ENCODE measurements around the gene MFN2.

GRCh38 chr1:12052997-12053686 is 72.9 kb downstream of the MFN2 start:
- TF ChIP-seq POLR2A (IDR thresholded peaks at IDR 0.05; ENCODE audit: low read length) (no peak), GATA1 (IDR thresholded peaks at IDR 0.05; ENCODE audit: low read depth, low read length) (no peak)

Data from erythroblast (primary cell).